Endothelial cell of umbilical vein (primary cell): Measurements from ENCODE around the gene HBS1L. TPM values are rescaled to one million over a fixed set of nuclear protein-coding genes. Genes with fewer than 3 reads are reported as not detected.

ENCODE experiments used
- BruUV-seq: library from RNA; stranded (reverse); fragments of 400-500 nt; replicated peaks from 2 replicates; lab custom pipeline; 2021; lab: Mats Ljungman, UMichigan
- CTCF ChIA-PET: fragments of 300-600, 350-600 bp; sonication (Branson Sonifier 250); formaldehyde crosslinking; loops from one replicate; lab custom pipeline; 2021; ENCODE audit warnings: antibody characterized with exemption, inconsistent platforms; lab: Charles Lee
- POLR2A ChIA-PET: fragments of 300-600, 350-600 bp; sonication (Branson Sonifier 250); formaldehyde crosslinking; loops from one replicate; lab custom pipeline; 2021; ENCODE audit warnings: antibody characterized with exemption, inconsistent platforms; lab: Charles Lee
- DNase-seq: peaks from one replicate; pipeline ENCODE4 v3.0.0-alpha.2; 2011; ENCODE audit warnings: low read depth, low spot score
- FAIRE-seq: peaks from 2 replicates; lab custom pipeline; 2011; peaks lifted over from hg19 to GRCh38; lab: Jason Lieb, UNC
- H2AFZ ChIP-seq: 2 replicates; pipeline ENCODE4 v1.6.0; 2012; ENCODE audit warnings: low read depth, low read length, control low read depth, inconsistent platforms
- H3K27ac ChIP-seq: 2 replicates; pipeline ENCODE4 v1.5.1; 2011; ENCODE audit warnings: low read depth, mild to moderate bottlenecking, control low read depth, low read length, moderate library complexity; ENCODE audit not compliant: insufficient read depth
- H3K27me3 ChIP-seq, 2 experiments: 2 replicates each; pipeline versions ENCODE4 v1.6.0 to v1.6.1; 2011; ENCODE audit warnings: low read length in 2 of 2, mixed read lengths in 1 of 2; ENCODE audit not compliant: control insufficient read depth in 2 of 2, insufficient read depth in 2 of 2
- H3K36me3 ChIP-seq, 2 experiments: 2 replicates in 1 of 2; 3 replicates in 1 of 2; pipeline ENCODE4 v1.5.1; 2011; ENCODE audit warnings: low read length in 2 of 2, mild to moderate bottlenecking in 1 of 2, moderate library complexity in 1 of 2; ENCODE audit not compliant: control insufficient read depth in 2 of 2, insufficient read depth in 2 of 2; ENCODE audit errors: extremely low read depth in 1 of 2
- H3K4me1 ChIP-seq: 3 replicates; pipeline ENCODE4 v1.5.1; 2011; ENCODE audit warnings: mild to moderate bottlenecking, low read length; ENCODE audit not compliant: control insufficient read depth, insufficient read depth; ENCODE audit errors: extremely low read depth
- H3K4me2 ChIP-seq: 2 replicates; pipeline ENCODE4 v1.6.1; 2011; ENCODE audit warnings: low read length, control low read depth, mixed read lengths; ENCODE audit not compliant: insufficient read depth
- H3K4me3 ChIP-seq, 3 experiments: fragments of 200-600 bp in 1 of 3; sonication (generic), shearing (Covaris generic) in 1 of 3; replicated peaks in 1 of 3; 2 replicates each; pipeline ENCODE4 v1.5.1; 2011 to 2016; ENCODE audit warnings: control low read depth in 3 of 3, low read length in 3 of 3, mild to moderate bottlenecking in 2 of 3, inconsistent platforms in 1 of 3, low read depth in 1 of 3, moderate library complexity in 1 of 3; ENCODE audit not compliant: insufficient read depth in 1 of 3
- H3K79me2 ChIP-seq: 2 replicates; pipeline ENCODE4 v1.6.0; 2012; ENCODE audit warnings: low read length, inconsistent platforms; ENCODE audit not compliant: control insufficient read depth, insufficient read depth
- H3K9ac ChIP-seq: replicated peaks from 2 replicates; pipeline ENCODE3; 2011; ENCODE audit warnings: low read length, control low read depth; ENCODE audit not compliant: insufficient read depth; ENCODE audit errors: extremely low read depth
- H3K9me1 ChIP-seq: replicated peaks from 3 replicates; pipeline ENCODE4 v1.6.0; 2011; ENCODE audit warnings: mild to moderate bottlenecking, low read length; ENCODE audit not compliant: control insufficient read depth, insufficient read depth; ENCODE audit errors: extremely low read depth
- H3K9me3 ChIP-seq: replicated peaks from 2 replicates; pipeline ENCODE4 v1.5.1; 2012; ENCODE audit warnings: low read length, inconsistent platforms; ENCODE audit not compliant: control insufficient read depth, insufficient read depth
- H4K20me1 ChIP-seq: replicated peaks from 2 replicates; pipeline ENCODE3; 2011; ENCODE audit warnings: mild to moderate bottlenecking, low read length; ENCODE audit not compliant: control insufficient read depth, insufficient read depth; ENCODE audit errors: extremely low read depth
- CTCF ChIP-seq, 2 donors: IDR thresholded peaks; 1 replicate in 1 of 2; 2 replicates in 1 of 2; pipeline ENCODE4 v1.5.1; 2011; ENCODE audit warnings: low read length in 2 of 2, mild to moderate bottlenecking in 2 of 2, moderate library complexity in 2 of 2, control low read depth in 1 of 2, inconsistent platforms in 1 of 2, low read depth in 1 of 2; ENCODE audit not compliant: insufficient read depth in 1 of 2; ENCODE audit errors: extremely low read depth in 1 of 2
- EZH2 ChIP-seq: IDR thresholded peaks from 2 replicates; pipeline ENCODE4 v1.6.1; 2012; ENCODE audit warnings: borderline replicate concordance, low read depth, mild to moderate bottlenecking, moderate library complexity, low read length, inconsistent platforms; ENCODE audit not compliant: severe bottlenecking
- FOS ChIP-seq: IDR thresholded peaks from 2 replicates; pipeline ENCODE4 v1.6.1; 2011; ENCODE audit warnings: mild to moderate bottlenecking, low read length, moderate library complexity, borderline replicate concordance; ENCODE audit not compliant: insufficient read depth
- GATA2 ChIP-seq: IDR thresholded peaks from 2 replicates; pipeline ENCODE4 v1.7.0; 2011; ENCODE audit warnings: low read depth, mild to moderate bottlenecking, moderate library complexity, mixed read lengths, low read length; ENCODE audit not compliant: insufficient read length, insufficient read depth
- JUN ChIP-seq: IDR thresholded peaks from 2 replicates; pipeline ENCODE4 v1.6.1; 2011; ENCODE audit warnings: borderline replicate concordance, low read depth; ENCODE audit not compliant: insufficient read length, insufficient read depth
- MAX ChIP-seq: IDR thresholded peaks from 2 replicates; pipeline ENCODE4 v1.6.1; 2011; ENCODE audit not compliant: insufficient read depth, insufficient read length
- MYC ChIP-seq: IDR thresholded peaks from one replicate; pipeline ENCODE4 v1.6.1; 2011; ENCODE audit warnings: mild to moderate bottlenecking, low read depth, low read length
- POLR2A ChIP-seq: IDR thresholded peaks from 2 replicates; pipeline ENCODE4 v1.6.1; 2012; ENCODE audit warnings: low read depth, mild to moderate bottlenecking, control low read depth, low read length
- POLR2AphosphoS5 ChIP-seq: IDR thresholded peaks from 2 replicates; pipeline ENCODE4 v1.6.1; 2012; ENCODE audit warnings: low read depth, mild to moderate bottlenecking, control low read depth, low read length, moderate library complexity; ENCODE audit not compliant: insufficient read depth
- dilution Hi-C: fragments of 300-500 bp; cut with MboI; formaldehyde crosslinking; loops from one replicate; pipeline ENCODE4 v1.15.0; 2019; ENCODE audit warnings: low sequenced_read_pairs; ENCODE audit not compliant: extremely low pct_ligation_motif_present
- intact Hi-C: fragments of 100-400 bp; cut with micrococcal nuclease; formaldehyde crosslinking; loops from one replicate; pipeline ENCODE4 v1.10.0; 2022
- polyA plus RNA-seq, 4 experiments: library from polyadenylated mRNA; depleted of rRNA in 3 of 4; stranded (reverse) in 3 of 4; unstranded in 1 of 4; fragments of >200 nt; gene quantifications; 2 replicates each; pipeline versions ENCODE4 v1.2.1 to v1.2.3, GENCODE V29; 2011 to 2012; ENCODE audit warnings: missing spikeins in 1 of 4
- total RNA-seq: library from RNA; stranded (reverse); gene quantifications from 2 replicates; pipeline ENCODE4 v1.2.3, GENCODE V29; 2021

HBS1L gene
- total and polyA plus RNA-seq, 2 donors (not counting 3 experiments of a cell fraction or from before 2014, with no cell fraction given) = 23.7 to 74.6 TPM

- Histone ChIP-seq H3K36me3 (no peaks in the 10 kb centered on the region), H4K20me1 (no peaks in the 10 kb centered on the region), H2AFZ (peak overlapping the region; percentile 28), H3K4me1 (peaks cover 12% of the 10 kb centered on the region), H3K9me1 (no peaks in the 10 kb centered on the region), H3K9me3 (no peaks in the 10 kb centered on the region), H3K27me3 (no peaks in the 10 kb centered on the region), H3K4me3 (no peak overlapping the region), H3K9ac (no peak overlapping the region), H3K27ac (peak overlapping the region; percentile 49), H3K79me2 (no peaks in the 10 kb centered on the region), H3K4me2 (peak overlapping the region; percentile 90)
- TF ChIP-seq FOS (peak; percentile 70), MAX (no peak), GATA2 (peak; percentile 58), POLR2AphosphoS5 (no peak), EZH2 (no peak), JUN (no peak)
- ChIA-PET CTCF (no interaction called here), POLR2A (no interaction called here)
- BruUV-seq = no TSS peak
- intact Hi-C loops = loop anchor here (5.0 kb wide), 1 partner anchor 116 kb away; the partner anchor contains the start of gene MYB
- DNase-seq = peak; percentile 68
- peak; percentile 94 for FAIRE-seq
- dilution Hi-C loops = no loop called here
Observed at GRCh38 chr6:135066397-135066796, 11.8 kb upstream of the HBS1L start.

GRCh38 chr6:135064586-135064985 is 10.0 kb upstream of the HBS1L start:
- intact Hi-C loops = no loop called here
- no peak for TF ChIP-seq POLR2AphosphoS5
- no peak for TF ChIP-seq FOS
- no peak for TF ChIP-seq CTCF (IDR thresholded peaks at IDR 0.05; ENCODE audit: extremely low read depth in 1 of 2, insufficient read depth in 1 of 2, low read depth in 1 of 2, low read length in 2 of 2)
- no peak for TF ChIP-seq GATA2
- no peak for TF ChIP-seq MYC
- no peak for TF ChIP-seq MAX
- TF ChIP-seq JUN = no peak
- TF ChIP-seq EZH2 = no peak
- TF ChIP-seq POLR2A = no peak
- no peaks in the 10 kb centered on the region for H3K9me1 ChIP-seq
- ChIA-PET CTCF (interaction anchor here (1.1 to 1.5 kb wide), 2 partner anchors 10 to 19 kb away, joined by 3 to 4 read pairs; partner anchors contain the start of gene HBS1L), POLR2A (no interaction called here)
- H3K27me3 ChIP-seq = peaks cover 6 to 8% of the 10 kb centered on the region in 2 experiments
- dilution Hi-C loops = no loop called here
- H3K4me3 ChIP-seq = no peak overlapping the region
- H3K9ac ChIP-seq = no peak overlapping the region
- H3K4me2 ChIP-seq = no peak overlapping the region
- H2AFZ ChIP-seq = no peak overlapping the region
- no peaks in the 10 kb centered on the region for H3K79me2 ChIP-seq
- no peaks in the 10 kb centered on the region for H3K36me3 ChIP-seq
- DNase-seq (no peak), FAIRE-seq (no peak)
- H4K20me1 ChIP-seq = no peaks in the 10 kb centered on the region
- H3K27ac ChIP-seq = no peak overlapping the region
- peaks cover 12% of the 10 kb centered on the region for H3K4me1 ChIP-seq
- no peaks in the 10 kb centered on the region for H3K9me3 ChIP-seq
- no TSS peak for BruUV-seq
